Measurements from ENCODE around the gene MARCO. TPM values are rescaled to one million over a fixed set of nuclear protein-coding genes. Genes with fewer than 3 reads are reported as not detected.

The MARCO gene
- total RNA-seq, 1 experiment from 2014 or later: not detected

- intact Hi-C loops (cut with micrococcal nuclease; ENCODE audit: unreplicated experiment): loop anchor here (10.0 kb wide), 1 partner anchor 470 kb away; no protein-coding TSS in a partner anchor
- H3K36me3 Mint-ChIP-seq (ENCODE audit: insufficient read depth, unreplicated experiment): no peaks in the 10 kb centered on the region
- no peak overlapping the region for H3K4me3 Mint-ChIP-seq (ENCODE audit: low read depth, unreplicated experiment)
- no peaks in the 10 kb centered on the region for H3K4me1 Mint-ChIP-seq (ENCODE audit: low read depth, unreplicated experiment)
- H3K27me3 Mint-ChIP-seq (ENCODE audit: unreplicated experiment): peaks cover 59% of the 10 kb centered on the region
- H3K9me3 Mint-ChIP-seq (ENCODE audit: low read depth, unreplicated experiment): peaks cover 4% of the 10 kb centered on the region
- no peak overlapping the region for H3K27ac Mint-ChIP-seq (ENCODE audit: unreplicated experiment)
- no TSS peak for BruUV-seq (replicated peaks)
- TF ChIP-seq, protein P1, sequence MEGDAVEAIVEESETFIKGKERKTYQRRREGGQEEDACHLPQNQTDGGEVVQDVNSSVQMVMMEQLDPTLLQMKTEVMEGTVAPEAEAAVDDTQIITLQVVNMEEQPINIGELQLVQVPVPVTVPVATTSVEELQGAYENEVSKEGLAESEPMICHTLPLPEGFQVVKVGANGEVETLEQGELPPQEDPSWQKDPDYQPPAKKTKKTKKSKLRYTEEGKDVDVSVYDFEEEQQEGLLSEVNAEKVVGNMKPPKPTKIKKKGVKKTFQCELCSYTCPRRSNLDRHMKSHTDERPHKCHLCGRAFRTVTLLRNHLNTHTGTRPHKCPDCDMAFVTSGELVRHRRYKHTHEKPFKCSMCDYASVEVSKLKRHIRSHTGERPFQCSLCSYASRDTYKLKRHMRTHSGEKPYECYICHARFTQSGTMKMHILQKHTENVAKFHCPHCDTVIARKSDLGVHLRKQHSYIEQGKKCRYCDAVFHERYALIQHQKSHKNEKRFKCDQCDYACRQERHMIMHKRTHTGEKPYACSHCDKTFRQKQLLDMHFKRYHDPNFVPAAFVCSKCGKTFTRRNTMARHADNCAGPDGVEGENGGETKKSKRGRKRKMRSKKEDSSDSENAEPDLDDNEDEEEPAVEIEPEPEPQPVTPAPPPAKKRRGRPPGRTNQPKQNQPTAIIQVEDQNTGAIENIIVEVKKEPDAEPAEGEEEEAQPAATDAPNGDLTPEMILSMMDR (IDR thresholded peaks at IDR 0.05; ENCODE audit: unreplicated experiment): no peak
- DNase-seq: no peak
- CTCF ChIA-PET: no interaction called here
Observed at GRCh38 chr2:119005051-119005450, 63.1 kb downstream of the MARCO start.

DNA sequence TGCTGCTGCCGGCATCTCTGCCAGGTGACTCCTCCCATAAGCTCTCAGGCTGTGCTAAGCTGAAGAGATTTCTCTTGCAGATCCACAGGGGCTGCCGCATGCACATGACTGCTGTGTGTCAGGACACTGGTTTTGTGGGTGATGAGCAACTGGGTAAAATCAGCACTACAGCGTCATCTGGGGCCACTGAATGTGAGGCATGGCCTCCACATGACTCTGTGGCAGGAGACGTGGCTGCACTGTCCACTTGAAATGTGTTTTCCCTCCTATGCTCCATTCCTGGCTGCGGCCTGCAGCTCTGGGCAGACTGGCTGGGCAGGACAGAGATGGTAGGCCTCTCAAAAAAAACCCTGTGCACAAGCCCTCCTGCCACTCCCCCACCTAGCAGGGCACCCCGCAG, 63.6 kb downstream of the MARCO start:
- Mint-ChIP-seq H3K36me3 (ENCODE audit: insufficient read depth, unreplicated experiment) (no peaks in the 10 kb centered on the region), H3K9me3 (ENCODE audit: low read depth, unreplicated experiment) (peaks cover 4% of the 10 kb centered on the region), H3K4me1 (ENCODE audit: low read depth, unreplicated experiment) (no peaks in the 10 kb centered on the region), H3K4me3 (ENCODE audit: low read depth, unreplicated experiment) (no peak overlapping the region), H3K27me3 (ENCODE audit: unreplicated experiment) (peaks cover 64% of the 10 kb centered on the region), H3K27ac (ENCODE audit: unreplicated experiment) (no peak overlapping the region)
- CTCF ChIA-PET: no interaction called here
- TF ChIP-seq, protein P1 (IDR thresholded peaks at IDR 0.05; ENCODE audit: unreplicated experiment): no peak
- DNase-seq: no peak
- intact Hi-C loops (cut with micrococcal nuclease; ENCODE audit: unreplicated experiment): loop anchor here (10.0 kb wide), 1 partner anchor 469 kb away; no protein-coding TSS in a partner anchor
- no TSS peak for BruUV-seq (replicated peaks)

DNA sequence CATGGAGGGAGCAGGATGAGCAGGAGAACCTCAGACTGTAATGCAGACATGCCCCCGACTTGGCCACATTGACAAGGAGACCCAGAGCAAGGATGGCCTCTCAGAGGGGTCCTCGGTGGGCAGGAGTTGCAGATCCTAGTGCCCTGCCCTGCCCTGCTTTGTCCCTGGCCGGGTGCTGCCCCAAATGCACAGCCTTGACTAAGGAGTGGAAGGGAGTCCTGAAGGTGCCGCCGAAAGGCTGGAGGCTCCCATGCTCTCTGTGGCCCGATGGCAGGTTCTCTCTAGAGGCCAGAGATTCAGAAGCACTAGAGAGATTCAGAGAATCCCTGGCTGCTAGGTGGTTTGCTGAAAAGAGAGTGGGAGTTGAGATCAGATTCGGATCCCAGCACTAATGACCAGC, 64.4 kb downstream of the MARCO start:
- H3K4me1 Mint-ChIP-seq (ENCODE audit: low read depth, unreplicated experiment): no peaks in the 10 kb centered on the region
- TF ChIP-seq, protein P1 (IDR thresholded peaks at IDR 0.05; ENCODE audit: unreplicated experiment): no peak
- BruUV-seq (replicated peaks): no TSS peak
- H3K27ac Mint-ChIP-seq (ENCODE audit: unreplicated experiment): no peak overlapping the region
- peaks cover 73% of the 10 kb centered on the region for H3K27me3 Mint-ChIP-seq (ENCODE audit: unreplicated experiment)
- no peaks in the 10 kb centered on the region for H3K36me3 Mint-ChIP-seq (ENCODE audit: insufficient read depth, unreplicated experiment)
- no peak for DNase-seq
- intact Hi-C loops (cut with micrococcal nuclease; ENCODE audit: unreplicated experiment): loop anchor here (10.0 kb wide), 1 partner anchor 468 kb away; no protein-coding TSS in a partner anchor
- H3K4me3 Mint-ChIP-seq (ENCODE audit: low read depth, unreplicated experiment): no peak overlapping the region
- peaks cover 4% of the 10 kb centered on the region for H3K9me3 Mint-ChIP-seq (ENCODE audit: low read depth, unreplicated experiment)
- CTCF ChIA-PET: interaction anchor here (2.5 kb wide), 1 partner anchor 125 kb away, joined by 10 read pairs; no protein-coding TSS in a partner anchor

- intact Hi-C loops (cut with micrococcal nuclease; ENCODE audit: unreplicated experiment): loop anchor here (10.0 kb wide), 1 partner anchor 467 kb away; no protein-coding TSS in a partner anchor
- Mint-ChIP-seq H3K4me1 (ENCODE audit: low read depth, unreplicated experiment) (no peaks in the 10 kb centered on the region), H3K36me3 (ENCODE audit: insufficient read depth, unreplicated experiment) (no peaks in the 10 kb centered on the region), H3K27me3 (ENCODE audit: unreplicated experiment) (peaks cover 75% of the 10 kb centered on the region), H3K4me3 (ENCODE audit: low read depth, unreplicated experiment) (no peak overlapping the region), H3K9me3 (ENCODE audit: low read depth, unreplicated experiment) (peaks cover 1% of the 10 kb centered on the region), H3K27ac (ENCODE audit: unreplicated experiment) (no peak overlapping the region)
- no TSS peak for BruUV-seq (replicated peaks)
- DNase-seq: no peak
- TF ChIP-seq, protein P1 (IDR thresholded peaks at IDR 0.05; ENCODE audit: unreplicated experiment): no peak
- CTCF ChIA-PET: interaction anchor here (1.2 to 2.5 kb wide), 2 partner anchors 125 to 127 kb away, joined by 5 to 10 read pairs; no protein-coding TSS in a partner anchor
Observed at GRCh38 chr2:119008108-119008507, 66.1 kb downstream of the MARCO start.

All from Calu3 (cell line).